Measurements from ENCODE around the gene THRA.
"Not testable (repeated sequence)": the region's sequence is repeated elsewhere in the genome, so short reads cannot be mapped to it uniquely, and the experiment has no call there.

The THRA gene

DNA sequence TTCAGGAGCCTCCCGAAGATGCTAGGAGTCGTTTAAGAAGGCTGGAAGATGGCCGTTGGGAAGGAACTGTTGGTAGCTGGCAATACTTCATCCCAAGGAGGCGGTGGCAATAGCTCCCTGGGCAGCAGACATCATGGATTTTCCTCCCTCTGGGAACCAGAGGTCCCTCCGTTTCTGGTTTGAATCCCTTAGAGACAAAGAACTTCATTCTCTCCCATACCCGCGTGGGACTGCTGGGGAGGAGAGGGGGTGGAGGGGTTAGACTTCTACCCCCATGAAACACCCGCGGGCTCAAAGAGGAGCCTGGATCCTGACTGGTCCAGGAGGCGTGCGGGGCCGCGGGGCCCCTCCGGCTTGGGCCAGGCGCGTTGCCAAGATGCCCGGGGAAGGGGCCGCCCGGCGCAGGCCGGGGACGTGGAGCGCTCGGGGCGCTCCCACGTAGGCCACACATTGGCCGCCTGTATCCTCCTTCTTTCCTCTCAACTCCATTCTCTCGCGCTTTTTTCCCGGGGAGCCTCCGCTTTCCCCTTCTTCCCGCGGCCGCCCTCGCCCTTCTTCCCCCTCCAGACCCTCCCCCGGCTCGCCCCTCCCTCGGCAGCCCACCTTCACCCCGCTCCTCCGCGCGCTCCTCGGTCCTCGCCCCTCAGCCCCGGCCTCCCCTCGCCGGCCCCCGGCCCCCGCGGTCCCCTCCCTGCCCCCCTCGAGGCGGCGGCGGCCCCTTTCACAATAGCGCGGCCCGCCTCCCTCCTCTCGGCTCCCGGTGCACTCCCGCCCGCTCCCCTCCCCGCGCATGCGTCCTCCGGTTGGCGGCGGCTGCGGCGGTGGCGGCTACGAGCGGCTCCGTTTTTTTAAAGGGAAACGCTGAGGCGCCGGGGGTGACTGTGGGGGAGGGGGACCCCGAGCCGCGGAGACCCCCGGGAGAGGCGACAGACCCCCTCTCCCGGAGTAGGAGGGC lies 58.7 kb downstream of the THRA start, which contains the start of gene MSL1:
TSS of gene MSL1 (plus strand) at position 791 of the 955 bp plus-strand sequence. CDS start 642 bp downstream, outside the sequence.
- peak; percentile 70 for DNase-seq

DNA sequence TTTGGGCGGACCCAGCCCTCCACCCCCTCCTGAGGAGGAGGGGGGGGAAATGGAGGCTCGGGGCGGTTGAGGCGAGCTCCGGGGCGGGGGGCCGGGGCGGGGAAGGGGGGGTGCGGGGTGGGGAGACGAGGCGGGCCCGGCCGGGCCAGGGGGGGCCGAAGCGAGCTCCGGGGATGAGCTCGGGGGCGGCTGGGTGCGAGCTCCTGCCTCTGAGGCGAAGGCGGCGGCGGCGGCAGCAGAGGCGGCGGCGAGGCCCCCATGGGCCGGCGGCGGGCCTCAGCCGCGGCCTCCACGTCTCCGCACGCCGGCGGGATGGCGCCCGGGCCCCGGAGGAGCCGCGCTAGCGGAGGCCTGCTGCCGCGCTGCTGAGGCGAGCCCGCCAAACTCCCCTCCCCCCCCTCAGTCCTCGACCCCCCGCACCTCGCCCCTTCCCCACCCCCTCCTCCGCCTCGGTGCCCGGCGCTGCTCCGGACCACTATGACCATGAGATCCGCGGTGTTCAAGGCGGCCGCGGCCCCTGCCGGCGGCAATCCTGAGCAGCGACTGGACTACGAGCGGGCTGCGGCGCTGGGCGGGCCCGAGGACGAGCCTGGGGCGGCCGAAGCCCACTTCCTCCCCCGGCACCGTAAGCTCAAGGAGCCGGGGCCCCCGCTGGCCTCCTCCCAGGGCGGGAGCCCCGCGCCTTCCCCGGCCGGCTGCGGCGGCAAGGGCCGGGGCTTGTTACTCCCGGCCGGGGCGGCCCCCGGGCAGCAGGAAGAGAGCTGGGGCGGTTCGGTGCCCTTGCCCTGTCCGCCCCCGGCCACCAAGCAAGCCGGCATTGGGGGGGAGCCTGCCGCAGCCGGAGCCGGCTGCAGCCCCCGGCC lies 59.6 kb downstream of the THRA start:
- peak; percentile 43 for DNase-seq

DNA sequence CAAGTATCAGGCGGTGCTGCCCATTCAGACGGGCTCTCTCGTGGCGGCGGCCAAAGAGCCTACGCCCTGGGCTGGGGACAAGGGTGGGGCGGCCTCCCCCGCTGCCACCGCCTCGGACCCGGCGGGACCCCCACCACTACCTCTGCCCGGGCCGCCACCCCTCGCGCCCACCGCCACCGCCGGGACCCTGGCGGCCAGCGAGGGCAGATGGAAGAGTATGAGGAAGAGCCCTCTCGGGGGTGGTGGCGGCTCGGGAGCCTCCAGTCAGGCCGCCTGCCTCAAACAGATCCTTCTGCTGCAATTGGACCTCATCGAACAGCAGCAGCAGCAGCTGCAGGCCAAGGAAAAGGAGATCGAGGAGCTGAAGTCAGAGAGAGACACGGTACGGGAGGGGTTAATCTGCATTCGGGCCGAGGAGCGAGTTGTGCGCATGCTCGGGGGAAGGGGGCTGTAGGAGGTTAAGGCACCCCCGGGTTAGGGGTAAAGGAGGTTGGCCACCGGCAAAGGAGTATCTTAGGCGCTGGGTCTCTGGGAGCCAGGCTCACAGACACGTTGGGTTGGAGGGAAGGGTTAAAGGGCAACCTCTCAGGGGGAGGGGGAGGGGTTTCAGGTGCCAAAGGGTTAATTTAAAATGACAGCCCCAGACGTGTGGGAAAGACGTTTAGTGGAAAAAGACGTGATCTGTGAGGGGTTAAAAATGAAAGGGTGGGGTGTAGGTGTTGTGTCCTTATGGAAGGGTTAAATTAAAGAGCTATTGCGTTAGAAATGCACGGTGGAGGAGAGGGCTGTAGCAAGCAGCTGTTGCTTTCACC lies 60.4 kb downstream of the THRA start:
- no peak for DNase-seq

DNA sequence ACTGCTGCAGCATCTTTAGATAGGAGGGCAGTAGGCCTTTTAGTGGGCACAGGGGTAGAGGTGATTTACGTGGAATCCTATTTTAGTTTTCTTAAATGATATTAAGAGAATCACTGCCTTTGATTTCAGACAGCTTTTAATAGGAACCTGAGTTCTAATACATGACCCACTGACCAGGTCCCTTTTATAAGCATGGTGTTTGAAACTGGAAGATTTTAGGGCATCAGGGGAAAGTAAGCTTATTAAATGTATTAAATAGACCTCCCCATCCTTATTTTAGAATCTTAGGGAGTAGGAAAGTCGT lies 61.0 kb downstream of the THRA start:
- no peak for DNase-seq

DNA sequence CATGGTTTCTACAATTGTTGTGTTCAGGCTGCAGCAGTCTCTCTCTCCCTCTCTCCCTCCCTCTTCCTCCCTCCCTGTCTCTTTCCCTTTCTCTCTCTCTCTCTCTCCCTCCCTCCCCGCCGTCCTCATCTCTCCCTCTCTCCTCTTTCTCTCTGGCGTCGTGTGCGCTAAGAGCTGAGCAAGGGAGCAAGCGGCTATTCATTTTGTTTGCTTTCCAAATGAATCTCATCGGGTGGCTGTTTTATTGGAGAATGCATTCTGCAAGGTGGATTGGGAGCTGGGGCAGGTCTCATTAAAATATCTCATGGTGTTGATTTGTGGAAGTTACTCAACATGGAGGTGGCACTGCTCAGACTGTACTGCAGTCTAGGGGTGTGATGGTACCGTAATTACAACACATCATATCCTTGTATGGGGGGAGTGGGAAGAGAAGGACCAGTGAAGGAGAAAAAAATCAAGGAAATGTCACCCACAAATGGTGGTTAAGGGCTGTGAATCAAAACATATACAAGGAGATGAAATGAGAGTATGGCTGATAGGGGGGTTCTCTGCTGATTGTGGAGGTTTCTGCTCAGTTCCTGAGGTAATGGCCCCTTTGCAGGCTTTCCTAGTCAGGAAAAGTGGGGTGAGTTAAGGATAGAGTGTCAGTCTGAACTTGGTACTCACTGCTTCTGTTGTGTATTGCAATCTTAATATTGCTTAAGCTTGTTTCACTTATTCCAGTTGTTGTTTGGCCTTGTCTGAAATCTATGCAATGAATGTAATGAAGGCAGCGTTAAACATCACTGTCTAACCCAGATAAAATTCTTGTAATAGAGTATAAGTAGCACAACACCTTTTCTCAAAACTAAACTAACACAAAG lies 61.7 kb downstream of the THRA start:
- DNase-seq, result no peak

DNA sequence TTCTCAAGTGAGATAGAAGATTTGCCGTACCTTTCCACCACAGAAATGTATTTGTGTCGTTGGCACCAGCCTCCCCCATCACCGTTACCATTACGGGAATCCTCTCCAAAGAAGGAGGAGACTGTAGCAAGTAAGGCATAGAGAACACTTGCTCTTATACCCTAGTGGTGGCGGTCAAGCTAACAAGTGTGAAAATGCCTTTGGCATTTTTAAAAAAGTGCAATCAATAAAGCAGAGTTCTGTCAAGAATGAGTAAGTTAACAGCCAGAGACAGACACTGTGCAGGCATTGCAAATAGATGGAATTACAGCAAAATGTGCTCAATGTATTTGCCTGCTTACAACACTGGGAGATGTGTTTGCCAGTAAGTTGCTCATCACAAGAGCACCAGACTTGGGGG lies 66.7 kb downstream of the THRA start:
- DNase-seq, result no peak

DNA sequence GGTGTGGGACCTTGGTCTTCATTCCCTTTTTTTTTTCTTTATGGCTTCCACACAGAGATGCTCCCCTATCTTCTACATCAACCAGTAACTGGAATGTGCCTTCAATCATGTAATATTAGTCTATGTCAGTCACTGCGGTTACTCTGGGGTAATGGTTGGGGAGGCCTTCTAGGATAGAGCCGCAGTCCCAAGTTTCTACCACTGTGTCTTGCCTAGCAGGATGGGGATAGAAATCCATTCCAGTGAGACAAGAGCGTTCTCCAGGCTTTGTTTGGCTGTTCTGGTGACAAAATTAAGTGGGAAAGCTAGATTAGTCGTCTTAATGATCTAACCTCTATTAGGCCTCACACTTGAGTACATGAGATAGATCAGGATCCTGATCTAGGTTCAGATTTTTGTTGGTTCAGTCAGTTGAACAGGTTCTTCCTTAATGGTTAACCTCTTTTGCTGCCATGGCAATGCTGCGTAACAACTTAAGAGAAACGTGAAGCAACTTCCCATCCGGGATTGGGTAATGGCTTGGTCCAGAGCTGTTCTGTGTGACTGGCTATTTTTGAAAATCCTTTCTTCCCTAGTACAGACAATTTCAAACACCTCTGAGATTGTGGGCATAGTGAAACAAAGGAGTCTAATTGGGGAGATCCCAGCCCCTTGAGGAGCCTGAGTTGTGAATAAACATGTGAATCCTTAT lies 67.7 kb downstream of the THRA start:
- DNase-seq, result no peak

DNA sequence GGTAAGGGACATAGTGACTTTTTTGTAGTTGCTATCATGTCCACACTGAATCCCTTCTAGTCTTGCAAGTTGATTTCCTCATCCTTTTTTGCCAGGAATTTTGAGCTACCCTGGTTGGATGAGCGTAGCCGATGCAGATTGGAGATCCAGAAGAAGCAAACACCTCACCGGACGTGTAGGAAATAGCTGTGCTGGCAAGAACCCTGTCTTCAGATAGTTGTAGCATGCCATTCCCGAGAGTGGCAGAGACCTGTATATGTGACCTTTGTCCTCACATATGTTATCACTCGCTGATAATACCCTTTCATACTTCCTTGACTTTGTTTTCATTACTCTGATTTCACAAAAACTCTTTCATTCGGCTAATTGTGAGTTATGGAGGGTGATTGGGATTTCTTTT lies 71.4 kb downstream of the THRA start:
- no peak for DNase-seq

DNA sequence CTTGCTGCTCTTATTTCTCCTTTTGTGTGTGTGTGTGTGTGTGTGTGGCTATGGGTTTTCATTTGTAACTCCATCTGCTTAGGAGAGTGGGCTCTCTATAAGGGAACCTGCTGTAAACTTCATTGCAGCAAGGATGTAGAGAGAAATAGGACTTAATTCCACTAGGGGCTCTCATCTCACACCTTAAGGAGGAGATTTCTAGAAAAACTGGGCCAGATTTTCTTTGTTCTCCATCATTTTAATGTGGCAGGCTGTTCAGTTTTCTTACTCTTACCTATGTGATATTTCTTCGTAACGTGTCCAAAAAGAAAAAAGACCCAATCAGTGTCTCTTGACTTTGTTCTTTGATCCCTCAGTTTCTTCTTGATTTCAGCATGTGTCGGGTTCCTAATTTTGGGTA lies 73.1 kb downstream of the THRA start:
- DNase-seq, result no peak

DNA sequence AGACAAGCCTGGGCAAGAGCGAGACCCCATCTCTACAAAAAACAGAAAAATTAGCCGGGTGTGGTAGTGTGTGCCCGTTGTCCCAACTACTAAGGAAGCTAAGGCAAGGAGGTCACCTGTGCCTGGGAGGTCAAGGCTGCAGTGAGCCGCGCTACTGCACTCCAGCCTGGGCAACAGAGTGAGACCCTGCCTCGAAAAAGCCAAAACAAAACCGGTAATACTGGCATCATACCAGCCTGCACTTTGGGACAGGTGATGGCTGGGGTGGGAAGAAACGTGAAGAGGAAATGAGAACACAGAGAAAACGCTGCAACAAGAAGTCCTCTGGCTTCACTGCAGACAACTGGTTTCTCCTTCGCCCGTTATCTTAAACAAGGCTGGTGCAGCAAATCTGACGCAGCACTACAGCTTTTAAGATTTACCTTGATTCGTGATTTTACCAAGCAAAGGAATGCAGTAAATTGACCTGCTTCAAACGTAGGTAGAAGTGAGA lies 76.8 kb downstream of the THRA start:
- DNase-seq, result no peak

DNA sequence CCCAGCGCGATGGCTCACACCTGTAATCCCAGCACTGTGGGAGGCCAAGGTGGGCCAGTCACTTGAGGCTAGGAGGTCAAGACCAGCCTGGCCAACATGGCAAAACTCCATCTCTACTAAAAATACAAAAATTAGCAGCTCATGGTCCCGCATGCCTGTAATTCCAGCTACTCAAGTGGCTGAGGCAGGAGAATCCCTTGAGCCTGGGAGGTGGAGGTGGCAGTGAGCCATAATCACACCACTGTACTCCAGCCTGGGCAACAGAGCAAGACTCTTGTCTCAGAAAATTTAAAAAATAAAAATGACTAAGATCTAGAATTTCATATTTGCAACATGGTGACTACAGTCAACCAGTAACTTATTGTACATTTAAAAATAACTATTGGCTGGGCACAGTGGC lies 80.4 kb downstream of the THRA start:
- not testable (repeated sequence) for DNase-seq
